Heart right ventricle (tissue), 16 donors: Measurements from ENCODE around the gene NUAK1. TPM values are rescaled to one million over a fixed set of nuclear protein-coding genes. Genes with fewer than 3 reads are reported as not detected.

Source experiments
- ATAC-seq, 8 donors: fragments of 200-7000 bp; cut with Tn5 transposase; one replicate each; pipeline ENCODE4 v1.9.1; 2020; ENCODE audit warnings: mild to moderate bottlenecking in 8 of 8, moderate library complexity in 8 of 8, moderate number of reproducible peaks in 1 of 8
- DNase-seq, 2 donors: peaks; one replicate each; pipeline ENCODE4 v3.0.0-alpha.2; 2020
- H3K27ac ChIP-seq, 10 donors: fragments of 200-600 bp; sonication (generic) in 2 of 10; one replicate each; pipeline versions ENCODE4 v1.5.0 to v1.8.0; 2020 to 2022; ENCODE audit warnings: mild to moderate bottlenecking in 3 of 10
- H3K27me3 ChIP-seq, 7 donors: fragments of 200-600 bp; one replicate each; pipeline ENCODE4 v1.8.0; 2021 to 2022; ENCODE audit warnings: mild to moderate bottlenecking in 2 of 7
- H3K36me3 ChIP-seq, 9 donors: fragments of 200-600 bp; sonication (generic) in 1 of 9; one replicate each; pipeline versions ENCODE4 v1.5.0 to v1.8.0; 2020 to 2022; ENCODE audit warnings: mild to moderate bottlenecking in 2 of 9
- H3K4me1 ChIP-seq, 9 donors: fragments of 200-600 bp; sonication (generic) in 1 of 9; one replicate each; pipeline versions ENCODE4 v1.5.0 to v1.8.0; 2020 to 2022; ENCODE audit warnings: mild to moderate bottlenecking in 4 of 9
- H3K4me3 ChIP-seq, 10 donors: fragments of 200-600 bp; sonication (generic) in 2 of 10; one replicate each; pipeline versions ENCODE4 v1.5.0 to v1.8.0; 2020 to 2022; ENCODE audit warnings: mild to moderate bottlenecking in 7 of 10, moderate library complexity in 2 of 10
- H3K9me3 ChIP-seq, 11 donors: fragments of 200-600 bp in 10 of 11; sonication (generic) in 2 of 11; one replicate each; pipeline versions ENCODE4 v1.5.0 to v1.8.0; 2013 to 2022; ENCODE audit warnings: mild to moderate bottlenecking in 2 of 11, control low read depth in 1 of 11, moderate library complexity in 1 of 11
- WGBS, 2 donors: extraction: QIAGEN DNeasy Blood & Tissue Kit; methylation state at CpG; one replicate each; pipeline ENCODE4 v1.1.7; 2013; ENCODE audit warnings: inconsistent platforms in 1 of 2; 5-methylcytosine and 5-hydroxymethylcytosine counted together
- intact Hi-C, 10 donors: fragments of 100-400 bp; cut with DNase I; formaldehyde crosslinking; loops; one replicate each; pipeline versions ENCODE4 v1.11.1 to v1.14.2; 2022
- polyA plus RNA-seq, 2 donors: library from polyadenylated mRNA; stranded (reverse); fragments of 200-250 nt; gene quantifications; one replicate each; pipeline ENCODE4 v1.2.3, GENCODE V29; 2013
- total RNA-seq, 10 donors: library from RNA; stranded (reverse); fragmentation: NEBNext Ultra II Directional in 3 of 10; extraction: Animal tissue kit (Norgen Biotek cat#: 25700) in 3 of 10; gene quantifications; one replicate each; pipeline versions ENCODE4 v1.2.1 to v1.2.4, GENCODE V29; 2021 to 2023
- TF ChIP-seq, protein P1 (sequence below), 9 donors: fragments of 200-600 bp; sonication (generic) in 2 of 9; IDR thresholded peaks; one replicate each; pipeline versions ENCODE4 v1.5.0 to v1.8.0; 2021 to 2022; ENCODE audit warnings: antibody characterized with exemption in 9 of 9, mild to moderate bottlenecking in 5 of 9, moderate library complexity in 1 of 9
- donor health status: Arrhythmogenic right ventricular cardiomyopathy.
- donor health status: ischemic (EF 13 %, LVEDD 7.1; RV severe dilation, severe dysfunction).
- donor health status: healthy with polysubstance abuse.
- donor health status: DM: no; HTN: yes; CAD: no.
- donor health status: DM: no; HTN: no; CAD: no.
- donor health status: ischemic (EF 25% LVEDD 6.9; RV normal size, moderate dysfunction).
- donor health status: ischemic (EF 25% LVEDD 5.7; RV mildly dilated, moderate dysfunction).
- donor health status: healthy.
- donor health status: DM: yes; HTN: yes; CAD: no.
- donor health status: Ischemic cardiomyopathy.
- donor health status: ischemic (EF 35%, LVEDD 5.7; RV mildly dilated, moderate dysfunction).
- donor health status: nonischemic (EF 11% LVEDD 7.7; RV severe dilation, severe dysfunction).
- donor health status: DM: yes; HTN: yes; CAD: no.
- donor health status: PGD.
- donor health status: ischemic (EF 29% LVEDD 5.4; RV normal size, mild dysfunction).
- donor health status: nonischemic (EF 23%, LVEDD 6.1; RV moderate dilation, normal function).

NUAK1 gene
- total and polyA plus RNA-seq, 12 donors = 9.8 to 59.0 (median 44.8) TPM

DNA sequence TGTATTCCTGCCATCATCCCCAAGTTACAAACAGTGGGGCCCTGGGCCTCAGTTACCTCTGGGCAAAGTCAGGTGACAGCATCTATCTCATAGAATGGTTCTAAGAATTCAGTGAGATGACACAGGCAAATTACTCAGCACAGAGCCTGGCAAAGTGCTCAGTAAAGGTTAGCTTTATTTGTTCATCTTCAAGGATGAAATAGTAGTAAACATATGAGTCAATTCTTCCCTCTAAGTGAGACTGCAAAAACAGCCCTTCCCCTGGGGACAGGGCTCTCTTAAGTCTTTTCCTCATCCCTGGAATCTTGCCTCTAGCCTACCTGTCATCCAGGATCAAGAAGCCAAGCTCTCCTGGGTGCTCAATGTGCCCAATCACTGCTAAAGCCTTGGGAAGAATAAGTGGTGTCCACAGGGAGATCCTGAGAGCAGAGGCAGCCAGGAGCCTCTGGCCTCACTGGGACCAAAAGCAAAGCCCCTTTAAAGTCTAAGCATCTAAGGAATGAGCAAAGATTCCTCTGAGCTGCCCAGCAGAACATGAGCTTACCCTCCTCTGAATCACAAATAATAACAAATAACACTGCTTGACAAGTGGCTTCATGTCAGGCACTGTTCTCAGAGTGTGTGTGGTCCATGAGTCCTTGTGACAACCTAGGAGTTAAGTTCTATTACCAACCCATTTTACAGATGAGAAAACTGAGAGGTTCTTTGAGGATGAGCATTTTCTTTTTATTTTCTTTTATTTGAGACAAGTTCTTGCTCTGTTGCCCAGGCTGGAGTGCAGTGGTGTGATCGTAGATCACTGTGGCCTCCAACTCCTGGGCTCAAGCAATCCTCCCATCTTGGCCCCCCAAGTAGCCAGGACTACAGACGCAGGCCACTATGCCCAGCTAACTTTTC is 12.1 kb downstream of the NUAK1 start:
- TF ChIP-seq, protein P1, sequence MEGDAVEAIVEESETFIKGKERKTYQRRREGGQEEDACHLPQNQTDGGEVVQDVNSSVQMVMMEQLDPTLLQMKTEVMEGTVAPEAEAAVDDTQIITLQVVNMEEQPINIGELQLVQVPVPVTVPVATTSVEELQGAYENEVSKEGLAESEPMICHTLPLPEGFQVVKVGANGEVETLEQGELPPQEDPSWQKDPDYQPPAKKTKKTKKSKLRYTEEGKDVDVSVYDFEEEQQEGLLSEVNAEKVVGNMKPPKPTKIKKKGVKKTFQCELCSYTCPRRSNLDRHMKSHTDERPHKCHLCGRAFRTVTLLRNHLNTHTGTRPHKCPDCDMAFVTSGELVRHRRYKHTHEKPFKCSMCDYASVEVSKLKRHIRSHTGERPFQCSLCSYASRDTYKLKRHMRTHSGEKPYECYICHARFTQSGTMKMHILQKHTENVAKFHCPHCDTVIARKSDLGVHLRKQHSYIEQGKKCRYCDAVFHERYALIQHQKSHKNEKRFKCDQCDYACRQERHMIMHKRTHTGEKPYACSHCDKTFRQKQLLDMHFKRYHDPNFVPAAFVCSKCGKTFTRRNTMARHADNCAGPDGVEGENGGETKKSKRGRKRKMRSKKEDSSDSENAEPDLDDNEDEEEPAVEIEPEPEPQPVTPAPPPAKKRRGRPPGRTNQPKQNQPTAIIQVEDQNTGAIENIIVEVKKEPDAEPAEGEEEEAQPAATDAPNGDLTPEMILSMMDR (IDR thresholded peaks at IDR 0.05) = no peak
- WGBS, 2 donors = 91 to 94% methylated on average over 2 of the region's 2 CpGs
- intact Hi-C loops = loop anchor here in 1 of 10 donors (10.0 kb wide), 1 partner anchor 182 kb away; no protein-coding TSS in a partner anchor
- Histone ChIP-seq H3K27me3 (no peaks in the 10 kb centered on the region), H3K9me3 (no peaks in the 10 kb centered on the region), H3K36me3 (no peaks in the 10 kb centered on the region), H3K4me3 (no peak overlapping the region), H3K27ac (peak overlapping the region in 9 of 10 donors; percentile 17 to 100 (median 87)), H3K4me1 (peaks cover 21 to 100% (median 89%) of the 10 kb centered on the region in 9 donors)
- DNase-seq (no peak), ATAC-seq (no peak)

DNA sequence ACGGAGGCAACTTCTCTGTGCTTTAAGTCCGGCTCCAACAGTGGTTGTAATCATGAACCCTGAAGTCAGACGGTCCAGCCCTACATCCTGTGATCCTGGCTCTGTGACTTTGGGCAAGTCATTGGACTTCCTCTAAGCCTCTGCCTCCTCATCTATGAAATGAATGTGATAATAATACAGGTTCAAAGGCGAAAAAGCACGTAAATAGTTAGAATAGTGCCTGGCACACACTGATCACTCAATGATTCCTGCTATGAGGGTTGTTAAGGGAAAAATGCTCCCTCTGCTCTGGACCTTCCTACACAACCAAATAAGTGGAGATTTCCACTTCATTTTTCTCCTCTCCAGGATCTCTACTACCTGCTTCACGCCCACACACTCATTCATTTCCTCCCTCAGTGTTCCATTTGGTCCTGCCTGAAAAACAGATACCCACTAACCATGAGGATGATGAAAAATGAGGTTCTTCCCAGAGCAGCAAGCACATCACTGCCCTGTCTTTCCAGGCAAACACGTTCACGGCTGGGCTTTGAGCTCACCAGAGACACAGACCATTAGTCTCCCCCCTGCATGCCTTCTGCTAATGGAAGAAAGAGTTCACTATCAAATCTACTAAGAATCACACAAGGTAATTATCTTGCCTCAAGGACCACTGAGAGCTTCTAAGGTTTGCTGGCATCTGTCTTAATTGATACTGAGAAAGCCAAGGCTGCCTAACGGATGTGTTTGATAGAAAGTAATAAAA is 13.2 kb downstream of the NUAK1 start:
- Histone ChIP-seq H3K4me1 (peaks cover 16 to 100% (median 92%) of the 10 kb centered on the region in 9 donors), H3K36me3 (no peaks in the 10 kb centered on the region)
- WGBS, 2 donors = 68 to 71% methylated on average over 9 of the region's 9 CpGs

DNA sequence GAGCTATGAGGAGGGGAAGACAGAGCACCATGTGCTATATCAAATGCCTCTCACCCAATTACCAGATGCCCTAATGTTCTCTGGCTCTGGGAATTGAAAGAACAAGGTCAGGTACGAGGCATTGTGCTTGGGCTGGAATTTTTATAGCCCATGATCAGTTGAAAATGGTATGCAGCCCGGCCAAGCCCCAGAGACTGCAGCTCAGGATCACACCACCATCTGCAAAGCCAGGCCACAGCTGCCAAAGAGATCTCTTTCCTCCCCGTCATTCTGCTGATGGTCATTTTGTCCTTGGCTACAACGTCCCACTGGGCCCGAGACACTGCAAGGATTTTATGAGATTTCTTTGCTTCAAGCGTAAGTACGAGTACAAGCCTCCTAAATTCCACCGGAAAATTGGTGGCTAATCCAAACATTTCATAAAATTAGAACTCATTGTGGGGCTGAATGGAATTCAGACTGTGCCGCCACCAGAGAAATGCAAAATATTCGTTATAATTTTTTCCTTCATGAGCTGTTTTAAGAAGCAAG is 15.1 kb downstream of the NUAK1 start:
- Histone ChIP-seq H3K27ac (peak overlapping the region; percentile 77 to 100 (median 86)), H3K27me3 (no peaks in the 10 kb centered on the region), H3K36me3 (no peaks in the 10 kb centered on the region), H3K4me3 (peak overlapping the region in 9 of 10 donors; percentile 6 to 46 (median 38)), H3K9me3 (no peaks in the 10 kb centered on the region), H3K4me1 (peaks cover 22 to 100% (median 91%) of the 10 kb centered on the region in 9 donors)
- intact Hi-C loops = loop anchor here in 2 of 10 donors (5.0 to 10.0 kb wide), 2 partner anchors 41 to 179 kb away; no protein-coding TSS in a partner anchor
- WGBS, 2 donors = 31 to 34% methylated on average over 10 of the region's 10 CpGs
- peak; percentile 70 to 91 (median 81) for ATAC-seq
- TF ChIP-seq, protein P1 (IDR thresholded peaks at IDR 0.05) = no peak
- DNase-seq = peak; percentile 60 to 83

More for the DNA sequence above, 13.2 kb downstream of the NUAK1 start:
- no peak overlapping the region for H3K4me3 ChIP-seq
- H3K27me3 ChIP-seq = no peaks in the 10 kb centered on the region
- H3K9me3 ChIP-seq = no peaks in the 10 kb centered on the region
- intact Hi-C loops = loop anchor here in 1 of 10 donors (10.0 kb wide), 1 partner anchor 181 kb away; no protein-coding TSS in a partner anchor
- TF ChIP-seq, protein P1 (IDR thresholded peaks at IDR 0.05) = no peak
- peak overlapping the region in 9 of 10 donors; percentile 17 to 100 (median 87) for H3K27ac ChIP-seq
- no peak for DNase-seq
- no peak for ATAC-seq

DNA sequence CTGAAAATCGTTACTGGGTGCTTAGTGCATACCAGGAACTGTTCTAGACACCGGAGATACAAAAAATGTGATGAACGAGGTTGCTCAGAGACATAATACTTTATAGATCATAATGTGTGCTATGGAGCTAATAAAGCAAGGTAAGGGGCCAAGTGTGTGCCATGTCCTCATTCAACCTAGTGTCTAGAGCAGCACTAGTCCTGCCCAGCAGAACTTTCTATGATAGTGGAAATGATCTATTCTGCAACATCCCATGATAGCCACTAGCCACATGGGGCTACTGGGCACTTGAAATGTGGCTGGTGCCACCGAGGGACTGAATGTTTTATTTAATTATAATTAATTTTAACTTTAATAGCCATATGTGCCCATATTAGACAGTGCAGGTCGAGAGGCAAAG is 15.6 kb downstream of the NUAK1 start:
- H3K36me3 ChIP-seq = no peaks in the 10 kb centered on the region
- no peaks in the 10 kb centered on the region for H3K9me3 ChIP-seq
- peaks cover 23 to 100% (median 91%) of the 10 kb centered on the region in 9 donors for H3K4me1 ChIP-seq
- peak in 4 of 8 donors; percentile 1 to 35 (median 7) for ATAC-seq
- no peaks in the 10 kb centered on the region for H3K27me3 ChIP-seq
- TF ChIP-seq, protein P1 (IDR thresholded peaks at IDR 0.05) = no peak
- peak overlapping the region; percentile 77 to 100 (median 86) for H3K27ac ChIP-seq
- intact Hi-C loops = loop anchor here in 2 of 10 donors (5.0 to 10.0 kb wide), 2 partner anchors 41 to 178 kb away; no protein-coding TSS in a partner anchor
- no peak for DNase-seq
- no peak overlapping the region for H3K4me3 ChIP-seq
- 61 to 63% methylated on average over 5 of the region's 5 CpGs for WGBS, 2 donors
